Duodenal mucosa (tissue), 2 donors: ENCODE data around the gene SEC24A.

Experiments used
- H3K27ac ChIP-seq: one replicate; pipeline ENCODE4 v1.7.0; 2013; ENCODE audit warnings: low read depth, low read length
- H3K27me3 ChIP-seq, 2 donors: one replicate each; pipeline ENCODE4 v1.7.0; 2013; ENCODE audit warnings: low read length in 2 of 2, control low read depth in 1 of 2; ENCODE audit not compliant: insufficient read depth in 2 of 2, control insufficient read depth in 1 of 2
- H3K36me3 ChIP-seq, 2 donors: one replicate each; pipeline ENCODE4 v1.7.0; 2013; ENCODE audit warnings: low read length in 2 of 2, control low read depth in 1 of 2; ENCODE audit not compliant: insufficient read depth in 2 of 2, control insufficient read depth in 1 of 2
- H3K4me1 ChIP-seq, 2 donors: one replicate each; pipeline ENCODE4 v1.7.0; 2013; ENCODE audit warnings: low read length in 2 of 2, control low read depth in 1 of 2; ENCODE audit not compliant: insufficient read depth in 2 of 2, control insufficient read depth in 1 of 2
- H3K4me3 ChIP-seq, 2 donors: one replicate each; pipeline ENCODE4 v1.7.0; 2013; ENCODE audit warnings: low read length in 2 of 2, low read depth in 1 of 2
- H3K9ac ChIP-seq, 2 donors: one replicate each; pipeline ENCODE4 v1.7.0; 2013; ENCODE audit warnings: low read length in 2 of 2, low read depth in 1 of 2
- H3K9me3 ChIP-seq, 2 donors: one replicate each; pipeline ENCODE4 v1.7.0; 2013; ENCODE audit warnings: low read length in 2 of 2, control low read depth in 1 of 2; ENCODE audit not compliant: control insufficient read depth in 1 of 2

Gene SEC24A

DNA sequence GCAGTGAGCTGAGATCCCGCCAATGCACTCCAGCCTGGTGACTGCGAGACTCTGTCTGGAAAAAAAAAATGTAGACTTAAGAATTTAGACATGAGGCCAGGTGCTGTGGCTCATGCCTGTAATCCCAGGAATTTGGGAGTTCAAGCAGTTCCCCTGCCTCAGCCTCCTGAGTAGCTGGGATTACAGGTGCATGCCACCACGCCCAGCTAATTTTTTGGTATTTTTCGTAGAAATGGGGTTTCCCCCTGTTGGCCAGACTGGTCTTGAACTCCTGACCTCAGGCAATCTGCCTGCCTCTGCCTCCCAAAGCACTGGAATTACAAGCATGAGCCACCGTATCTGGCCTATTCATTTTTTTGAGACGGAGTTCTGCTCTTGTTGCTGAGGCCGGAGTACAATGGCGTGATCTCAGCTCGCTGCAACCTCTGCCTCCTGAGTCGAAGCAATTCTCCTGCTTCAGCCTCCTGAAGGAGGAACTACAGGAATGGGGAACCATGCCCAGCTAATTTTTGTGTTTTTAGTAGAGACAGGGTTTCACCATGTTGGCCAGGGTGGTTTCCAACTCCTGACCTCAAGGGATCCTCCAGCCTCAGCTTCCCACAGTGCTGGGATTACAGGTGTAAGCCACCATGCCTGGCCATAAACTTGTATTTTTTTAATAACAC is 124.0 kb downstream of the SEC24A start:
- H3K36me3 ChIP-seq = peaks cover 4 to 74% of the 10 kb centered on the region in 2 donors
- H3K4me1 ChIP-seq = no peaks in the 10 kb centered on the region
- H3K4me3 ChIP-seq = no peak overlapping the region
- H3K27me3 ChIP-seq = no peaks in the 10 kb centered on the region
- no peaks in the 10 kb centered on the region for H3K9me3 ChIP-seq
- H3K27ac ChIP-seq = no peak overlapping the region
- no peak overlapping the region for H3K9ac ChIP-seq

DNA sequence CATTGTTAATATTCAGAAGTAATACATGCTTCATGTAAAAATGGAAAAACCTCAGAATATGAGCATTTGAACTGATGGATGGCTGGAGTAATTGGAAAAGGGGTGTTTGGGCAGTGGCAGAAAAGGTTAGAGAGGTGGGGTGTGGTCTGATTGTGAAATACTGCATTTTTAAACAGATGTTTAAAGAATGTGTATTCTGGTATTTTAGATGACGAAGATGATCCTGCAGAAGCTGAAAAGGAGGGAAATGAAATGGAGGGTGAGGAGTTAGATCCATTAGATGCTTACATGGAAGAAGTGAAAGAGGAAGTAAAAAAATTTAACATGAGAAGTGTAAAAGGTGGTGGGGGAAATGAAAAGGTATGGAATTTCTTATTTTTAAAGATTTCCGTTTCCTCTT is 128.8 kb downstream of the SEC24A start:
- Histone ChIP-seq H3K4me3 (no peak overlapping the region), H3K36me3 (peaks cover 15 to 60% of the 10 kb centered on the region in 2 donors), H3K4me1 (no peaks in the 10 kb centered on the region)

More for the DNA sequence above, 128.8 kb downstream of the SEC24A start:
- H3K27ac ChIP-seq = no peak overlapping the region
- H3K27me3 ChIP-seq = no peaks in the 10 kb centered on the region
- H3K9me3 ChIP-seq = no peaks in the 10 kb centered on the region
- H3K9ac ChIP-seq = no peak overlapping the region
